Transverse colon (tissue), 4 donors: ENCODE results near the gene CADPS2. TPM values are rescaled to one million over a fixed set of nuclear protein-coding genes. Genes with fewer than 3 reads are reported as not detected.

Experiments
- DNase-seq: peaks from one replicate; pipeline ENCODE4 v3.0.0-alpha.2; 2019
- H3K27ac ChIP-seq, 4 donors: fragments of 200-600 bp; sonication (generic); 2 replicates each; pipeline ENCODE4 v1.5.1; 2016 to 2018; ENCODE audit warnings: inconsistent platforms in 4 of 4
- H3K27me3 ChIP-seq: fragments of 200-600 bp; sonication (generic); 2 replicates; pipeline ENCODE4 v1.5.1; 2017; ENCODE audit warnings: inconsistent platforms
- H3K36me3 ChIP-seq, 4 donors: fragments of 200-600 bp; sonication (generic); 2 replicates each; pipeline ENCODE4 v1.5.1; 2017 to 2019; ENCODE audit warnings: inconsistent platforms in 4 of 4
- H3K4me1 ChIP-seq, 4 donors: fragments of 200-600 bp; sonication (generic); 2 replicates each; pipeline ENCODE4 v1.5.1; 2017 to 2020; ENCODE audit warnings: inconsistent platforms in 4 of 4
- H3K4me3 ChIP-seq, 4 donors: fragments of 200-600 bp; sonication (generic); 1 replicate in 1 of 4; 2 replicates in 3 of 4; pipeline versions ENCODE4 v1.5.1 to v1.6.1; 2017 to 2019; ENCODE audit warnings: inconsistent platforms in 4 of 4
- H3K9me3 ChIP-seq, 2 donors: fragments of 200-600 bp; sonication (generic); 2 replicates each; pipeline ENCODE4 v1.5.1; 2017 to 2019; ENCODE audit warnings: inconsistent platforms in 2 of 2
- EP300 ChIP-seq: sonication (generic); formaldehyde crosslinking; IDR thresholded peaks from one replicate; pipeline ENCODE4 v1.6.1; 2017; ENCODE audit warnings: antibody characterized with exemption, low read depth
- POLR2A ChIP-seq: fragments of 450-650 bp; IDR thresholded peaks from one replicate; pipeline ENCODE4 v1.6.1; 2016; ENCODE audit warnings: antibody characterized with exemption, mild to moderate bottlenecking, moderate library complexity
- POLR2AphosphoS5 ChIP-seq, 3 donors: sonication (generic); formaldehyde crosslinking; IDR thresholded peaks; one replicate each; pipeline ENCODE4 v1.6.1; 2016; ENCODE audit warnings: antibody characterized with exemption in 3 of 3
- WGBS, 2 donors: methylation state at CpG; one replicate each; pipeline ENCODE4 v1.1.5; 2018; ENCODE audit warnings: low coverage in 1 of 2; 5-methylcytosine and 5-hydroxymethylcytosine counted together
- in situ Hi-C, 4 donors: fragments of 200-750 bp; cut with MboI; loops; one replicate each; pipeline versions ENCODE4 v1.15.0 to v1.15.1; 2017; ENCODE audit warnings: low sequenced_read_pairs in 3 of 4, low pct_ligation_motif_present in 1 of 4, low pct_unique_long_range_greater_than_20kb in 1 of 4
- intact Hi-C: fragments of 100-400 bp; cut with DNase I; formaldehyde crosslinking; loops from one replicate; pipeline ENCODE4 v1.15.1; 2023; ENCODE audit warnings: low total_unique reads
- total RNA-seq, 4 donors: library from RNA; depleted of rRNA; stranded (reverse); fragments of >200 nt; gene quantifications; one replicate each; pipeline ENCODE4 v1.1.0, GENCODE V29; 2016
- TF ChIP-seq, protein P1 (sequence below), 5 experiments: fragments of 200-600 bp in 3 of 5; fragments of 450-650 bp in 2 of 5; sonication (generic) in 3 of 5; IDR thresholded peaks; 1 replicate in 2 of 5; 2 replicates in 3 of 5; pipeline ENCODE4 v1.5.1; 2016 to 2017; ENCODE audit warnings: antibody characterized with exemption in 5 of 5, inconsistent platforms in 3 of 5, mild to moderate bottlenecking in 2 of 5, moderate library complexity in 1 of 5

Gene CADPS2
- total RNA-seq, 4 donors from 2014 or later, result 9.0 to 15.2 (median 12.6) TPM

DNA sequence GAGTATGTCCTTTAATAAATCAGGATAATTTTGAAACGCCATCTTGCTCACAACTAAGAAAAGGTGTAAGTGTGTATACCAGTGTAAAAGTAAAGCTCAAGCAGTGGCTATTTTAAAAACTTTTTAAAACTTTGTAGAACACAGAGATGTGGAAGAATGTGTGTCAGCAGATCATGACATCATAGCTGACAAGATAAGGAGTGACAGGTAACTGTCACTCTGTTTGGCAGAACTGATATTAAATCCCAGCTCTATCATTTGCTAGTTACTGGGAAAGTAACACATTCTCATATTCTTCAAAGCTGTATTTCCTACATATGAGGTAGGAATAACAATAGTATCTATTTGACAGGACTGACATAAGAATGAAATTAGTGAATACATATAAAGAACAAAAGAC lies 119.7 kb downstream of the CADPS2 start:
- H3K4me3 ChIP-seq, result no peak overlapping the region
- no peak for DNase-seq
- H3K36me3 ChIP-seq, result no peaks in the 10 kb centered on the region
- no peak for TF ChIP-seq EP300
- no peak for TF ChIP-seq POLR2A
- TF ChIP-seq POLR2AphosphoS5 (IDR thresholded peaks at IDR 0.05), result no peak
- H3K4me1 ChIP-seq, result no peaks in the 10 kb centered on the region
- in situ Hi-C loops (no loop called here), intact Hi-C loops (no loop called here)
- 67 to 70% methylated on average over 1 of the region's 1 CpG for WGBS, 2 donors
- no peaks in the 10 kb centered on the region for H3K27me3 ChIP-seq
- no peaks in the 10 kb centered on the region for H3K9me3 ChIP-seq
- no peak overlapping the region for H3K27ac ChIP-seq

DNA sequence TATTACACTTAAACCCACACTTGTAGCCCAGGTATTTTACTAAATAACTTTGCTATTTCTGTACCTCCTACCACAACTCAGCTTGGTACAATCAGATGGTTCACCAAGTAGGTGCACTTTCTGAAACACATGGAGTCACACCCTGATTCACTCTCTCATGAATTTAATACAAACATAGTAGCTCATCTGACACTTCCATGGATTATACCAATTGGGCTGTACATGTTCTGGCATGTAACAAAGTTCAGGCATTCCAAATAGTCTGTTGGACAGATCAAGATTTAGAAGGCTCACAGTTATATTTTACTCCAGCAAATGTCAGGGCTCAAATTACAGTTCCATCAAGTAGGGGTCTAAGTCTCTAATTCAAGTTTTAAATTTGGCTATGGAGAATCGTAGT lies 121.4 kb downstream of the CADPS2 start:
- H3K36me3 ChIP-seq, result no peaks in the 10 kb centered on the region
- H3K27me3 ChIP-seq, result no peaks in the 10 kb centered on the region
- intact Hi-C loops, result no loop called here
- H3K4me3 ChIP-seq, result no peak overlapping the region
- DNase-seq, result no peak
- no peaks in the 10 kb centered on the region for H3K4me1 ChIP-seq
- in situ Hi-C loops, result no loop called here
- TF ChIP-seq POLR2A (no peak), POLR2AphosphoS5 (IDR thresholded peaks at IDR 0.05) (no peak), EP300 (no peak)
- TF ChIP-seq, protein P1, sequence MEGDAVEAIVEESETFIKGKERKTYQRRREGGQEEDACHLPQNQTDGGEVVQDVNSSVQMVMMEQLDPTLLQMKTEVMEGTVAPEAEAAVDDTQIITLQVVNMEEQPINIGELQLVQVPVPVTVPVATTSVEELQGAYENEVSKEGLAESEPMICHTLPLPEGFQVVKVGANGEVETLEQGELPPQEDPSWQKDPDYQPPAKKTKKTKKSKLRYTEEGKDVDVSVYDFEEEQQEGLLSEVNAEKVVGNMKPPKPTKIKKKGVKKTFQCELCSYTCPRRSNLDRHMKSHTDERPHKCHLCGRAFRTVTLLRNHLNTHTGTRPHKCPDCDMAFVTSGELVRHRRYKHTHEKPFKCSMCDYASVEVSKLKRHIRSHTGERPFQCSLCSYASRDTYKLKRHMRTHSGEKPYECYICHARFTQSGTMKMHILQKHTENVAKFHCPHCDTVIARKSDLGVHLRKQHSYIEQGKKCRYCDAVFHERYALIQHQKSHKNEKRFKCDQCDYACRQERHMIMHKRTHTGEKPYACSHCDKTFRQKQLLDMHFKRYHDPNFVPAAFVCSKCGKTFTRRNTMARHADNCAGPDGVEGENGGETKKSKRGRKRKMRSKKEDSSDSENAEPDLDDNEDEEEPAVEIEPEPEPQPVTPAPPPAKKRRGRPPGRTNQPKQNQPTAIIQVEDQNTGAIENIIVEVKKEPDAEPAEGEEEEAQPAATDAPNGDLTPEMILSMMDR (IDR thresholded peaks at IDR 0.05), result no peak
- H3K27ac ChIP-seq, result no peak overlapping the region
- WGBS, 2 donors, result 55 to 67% methylated on average over 1 of the region's 1 CpG
- H3K9me3 ChIP-seq, result no peaks in the 10 kb centered on the region

DNA sequence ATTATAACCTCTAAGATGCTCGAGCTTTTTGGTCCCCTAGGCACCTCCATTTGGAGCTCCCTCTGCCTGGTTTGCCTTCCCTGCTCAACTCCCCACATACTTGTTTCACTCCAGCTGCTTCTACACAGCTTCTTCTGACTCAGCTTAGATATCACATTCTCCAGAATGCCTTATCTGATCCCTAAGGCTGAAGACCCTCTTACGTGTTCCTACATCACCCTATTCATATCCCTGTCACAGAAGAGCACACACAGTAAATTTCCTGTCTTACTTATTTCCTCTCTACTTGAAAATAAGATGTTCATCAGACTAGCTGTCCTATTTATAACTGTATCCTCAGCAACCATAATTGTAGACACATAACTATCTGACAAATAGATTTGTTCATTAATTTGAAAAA lies 122.2 kb downstream of the CADPS2 start:
- intact Hi-C loops (no loop called here), in situ Hi-C loops (no loop called here)
- Histone ChIP-seq H3K27me3 (no peaks in the 10 kb centered on the region), H3K4me1 (no peaks in the 10 kb centered on the region), H3K9me3 (no peaks in the 10 kb centered on the region), H3K36me3 (no peaks in the 10 kb centered on the region), H3K4me3 (no peak overlapping the region), H3K27ac (no peak overlapping the region)
- no peak for TF ChIP-seq POLR2A
- TF ChIP-seq, protein P1 (IDR thresholded peaks at IDR 0.05), result no peak
- TF ChIP-seq EP300, result no peak
- no peak for TF ChIP-seq POLR2AphosphoS5 (IDR thresholded peaks at IDR 0.05)
- no peak for DNase-seq
- WGBS, 2 donors, result 42 to 46% methylated on average over 2 of the region's 2 CpGs

DNA sequence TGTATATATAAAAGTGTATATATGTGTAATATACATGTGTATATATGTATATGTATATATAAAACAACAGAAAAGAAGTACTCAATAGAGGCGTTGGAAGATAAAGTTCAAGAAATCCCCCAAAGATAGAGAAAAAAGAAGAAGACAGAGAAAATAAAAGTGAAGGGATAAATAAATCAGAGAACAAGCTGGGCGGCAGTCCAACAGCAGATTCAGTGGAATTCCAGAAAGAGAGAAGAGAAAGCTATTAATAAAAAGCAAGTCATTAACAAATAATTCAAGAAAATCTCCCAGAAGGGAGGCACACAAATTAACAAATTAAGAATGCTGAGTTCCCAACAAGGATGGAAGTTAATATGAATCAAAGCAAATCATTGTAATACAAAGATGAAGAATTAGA lies 124.2 kb downstream of the CADPS2 start:
- WGBS, 2 donors, result 65 to 87% methylated on average over 2 of the region's 2 CpGs
- no peak for TF ChIP-seq POLR2A
- TF ChIP-seq EP300, result no peak
- TF ChIP-seq, protein P1 (IDR thresholded peaks at IDR 0.05), result no peak
- TF ChIP-seq POLR2AphosphoS5 (IDR thresholded peaks at IDR 0.05), result no peak
- H3K36me3 ChIP-seq, result no peaks in the 10 kb centered on the region
- H3K9me3 ChIP-seq, result no peaks in the 10 kb centered on the region
- intact Hi-C loops, result no loop called here
- no peak for DNase-seq
- H3K27ac ChIP-seq, result no peak overlapping the region
- in situ Hi-C loops, result no loop called here
- H3K4me1 ChIP-seq, result no peaks in the 10 kb centered on the region
- H3K27me3 ChIP-seq, result no peaks in the 10 kb centered on the region
- H3K4me3 ChIP-seq, result no peak overlapping the region

DNA sequence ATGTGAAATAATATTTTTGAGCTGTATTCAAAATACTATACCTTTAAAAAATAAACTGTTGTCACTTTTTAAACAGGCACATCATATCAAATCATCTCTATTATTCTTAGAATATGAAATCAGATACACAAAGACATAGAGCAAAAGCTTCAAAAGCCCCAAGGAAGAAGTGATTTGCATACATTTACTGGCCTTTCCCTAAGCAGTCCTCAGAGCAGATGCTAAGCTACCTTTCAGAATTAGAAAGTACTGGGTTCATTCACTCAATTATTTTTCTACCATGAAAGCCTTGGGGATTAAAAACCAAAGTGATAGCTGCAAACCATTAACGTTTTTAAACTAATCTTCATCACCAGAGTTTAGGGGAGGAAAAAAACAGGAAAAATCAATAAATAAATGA lies 127.8 kb downstream of the CADPS2 start:
- in situ Hi-C loops, result no loop called here

More for the DNA sequence above, 127.8 kb downstream of the CADPS2 start:
- H3K4me1 ChIP-seq, result no peaks in the 10 kb centered on the region
- H3K36me3 ChIP-seq, result no peaks in the 10 kb centered on the region
- H3K27me3 ChIP-seq, result no peaks in the 10 kb centered on the region
- intact Hi-C loops, result loop anchor here (5.0 kb wide), 1 partner anchor 599 kb away; no protein-coding TSS in a partner anchor
- no peak overlapping the region for H3K27ac ChIP-seq
- TF ChIP-seq POLR2AphosphoS5 (IDR thresholded peaks at IDR 0.05) (no peak), EP300 (no peak), POLR2A (no peak)
- TF ChIP-seq, protein P1 (IDR thresholded peaks at IDR 0.05), result no peak
- 50 to 68% methylated on average over 1 of the region's 1 CpG for WGBS, 2 donors
- no peak for DNase-seq
- H3K9me3 ChIP-seq, result no peaks in the 10 kb centered on the region
- no peak overlapping the region for H3K4me3 ChIP-seq
